Liver (tissue), 9 donors: ENCODE measurements around the gene NEMF. TPM values are rescaled to one million over a fixed set of nuclear protein-coding genes. Genes with fewer than 3 reads are reported as not detected.
A peak's percentile ranks its signal among the peaks of the same experiment; 100 is the strongest.

Source experiments
- DNase-seq: peaks from one replicate; pipeline ENCODE4 v3.0.0-alpha.2; 2017; ENCODE audit warnings: low spot score
- H3K27ac ChIP-seq, 2 donors: one replicate each; pipeline ENCODE4 v1.7.0; 2013; ENCODE audit warnings: inconsistent platforms in 2 of 2, low read length in 2 of 2, control low read depth in 1 of 2, low read depth in 1 of 2, mild to moderate bottlenecking in 1 of 2
- H3K27me3 ChIP-seq, 4 donors: one replicate each; pipeline versions ENCODE4 v1.6.1 to v1.7.0; 2013; ENCODE audit warnings: low read length in 3 of 4, inconsistent platforms in 1 of 4, mild to moderate bottlenecking in 1 of 4, moderate library complexity in 1 of 4; ENCODE audit not compliant: control insufficient read depth in 4 of 4, insufficient read depth in 4 of 4
- H3K36me3 ChIP-seq, 4 donors: one replicate each; pipeline versions ENCODE4 v1.6.1 to v1.7.0; 2013; ENCODE audit warnings: low read length in 3 of 4, mild to moderate bottlenecking in 3 of 4, low read depth in 1 of 4, moderate library complexity in 1 of 4; ENCODE audit not compliant: control insufficient read depth in 4 of 4, insufficient read depth in 3 of 4
- H3K4me1 ChIP-seq, 4 donors: one replicate each; pipeline versions ENCODE4 v1.6.1 to v1.7.0; 2013; ENCODE audit warnings: low read length in 3 of 4, mild to moderate bottlenecking in 3 of 4, moderate library complexity in 1 of 4; ENCODE audit not compliant: control insufficient read depth in 4 of 4, insufficient read depth in 4 of 4
- H3K4me3 ChIP-seq, 3 donors: one replicate each; pipeline versions ENCODE4 v1.6.1 to v1.7.0; 2013; ENCODE audit warnings: low read length in 3 of 3, control low read depth in 1 of 3, low read depth in 1 of 3, mild to moderate bottlenecking in 1 of 3
- H3K9ac ChIP-seq, 2 donors: one replicate each; pipeline ENCODE4 v1.7.0; 2013; ENCODE audit warnings: low read length in 2 of 2, mild to moderate bottlenecking in 2 of 2, moderate library complexity in 2 of 2, control low read depth in 1 of 2, low read depth in 1 of 2
- H3K9me3 ChIP-seq, 4 donors: one replicate each; pipeline versions ENCODE4 v1.6.1 to v1.7.0; 2013; ENCODE audit warnings: low read length in 3 of 4; ENCODE audit not compliant: control insufficient read depth in 4 of 4
- ATF3 ChIP-seq: IDR thresholded peaks from 2 replicates; pipeline ENCODE4 v1.6.1; 2016; ENCODE audit warnings: antibody characterized with exemption
- CTCF ChIP-seq: fragments of 150-350 bp; IDR thresholded peaks from 2 replicates; pipeline ENCODE4 v1.5.1; 2017; ENCODE audit warnings: improper control_type of control experiment, low read depth, low read length; ENCODE audit not compliant: missing input control
- EGR1 ChIP-seq, 2 donors: IDR thresholded peaks; 2 replicates each; pipeline ENCODE4 v1.6.1; 2016 to 2018; ENCODE audit warnings: antibody characterized with exemption in 2 of 2, low read depth in 2 of 2
- FOXA1 ChIP-seq: IDR thresholded peaks from 2 replicates; pipeline ENCODE4 v1.6.1; 2016; ENCODE audit warnings: antibody characterized with exemption
- FOXA2 ChIP-seq: IDR thresholded peaks from 2 replicates; pipeline ENCODE4 v1.6.1; 2016; ENCODE audit warnings: antibody characterized with exemption
- GABPA ChIP-seq, 2 donors: IDR thresholded peaks in 1 of 2; conservative IDR thresholded peaks in 1 of 2; 2 replicates each; pipeline ENCODE4 v1.6.1; 2016; ENCODE audit warnings: antibody characterized with exemption in 2 of 2, mild to moderate bottlenecking in 1 of 2, moderate library complexity in 1 of 2
- HNF4A ChIP-seq, 2 donors: conservative IDR thresholded peaks; 2 replicates each; pipeline ENCODE4 v1.6.1; 2016; ENCODE audit warnings: antibody characterized with exemption in 2 of 2, mild to moderate bottlenecking in 2 of 2
- HNF4G ChIP-seq: IDR thresholded peaks from 2 replicates; pipeline ENCODE4 v1.6.1; 2016; ENCODE audit warnings: antibody characterized with exemption
- JUND ChIP-seq, 2 donors: IDR thresholded peaks; 2 replicates each; pipeline ENCODE4 v1.6.1; 2016; ENCODE audit warnings: antibody characterized with exemption in 2 of 2
- MAX ChIP-seq: IDR thresholded peaks from 2 replicates; pipeline ENCODE4 v1.6.1; 2016; ENCODE audit warnings: antibody characterized with exemption
- NR2F2 ChIP-seq: IDR thresholded peaks from 2 replicates; pipeline ENCODE4 v1.6.1; 2016; ENCODE audit warnings: antibody characterized with exemption
- RAD21 ChIP-seq, 2 donors: IDR thresholded peaks; 2 replicates each; pipeline ENCODE4 v1.6.1; 2016; ENCODE audit warnings: antibody characterized with exemption in 2 of 2, mild to moderate bottlenecking in 2 of 2
- REST ChIP-seq: IDR thresholded peaks from 2 replicates; pipeline ENCODE4 v1.6.1; 2016; ENCODE audit warnings: antibody characterized with exemption, mild to moderate bottlenecking
- RXRA ChIP-seq, 2 donors: IDR thresholded peaks; 2 replicates each; pipeline ENCODE4 v1.6.1; 2017 to 2018; ENCODE audit warnings: antibody characterized with exemption in 2 of 2, mild to moderate bottlenecking in 1 of 2
- SP1 ChIP-seq: IDR thresholded peaks from 2 replicates; pipeline ENCODE4 v1.6.1; 2018; ENCODE audit warnings: antibody characterized with exemption, mild to moderate bottlenecking
- TAF1 ChIP-seq: conservative IDR thresholded peaks from 2 replicates; pipeline ENCODE4 v1.6.1; 2016; ENCODE audit warnings: antibody characterized with exemption, mild to moderate bottlenecking
- YY1 ChIP-seq: IDR thresholded peaks from 2 replicates; pipeline ENCODE4 v1.6.1; 2016; ENCODE audit warnings: antibody characterized with exemption, mild to moderate bottlenecking
- ZBTB33 ChIP-seq: IDR thresholded peaks from 2 replicates; pipeline ENCODE4 v1.6.1; 2016; ENCODE audit warnings: antibody characterized with exemption
- WGBS: extraction: QIAGEN DNeasy Blood & Tissue Kit; methylation state at CpG from one replicate; pipeline ENCODE4 v1.1.7; 2013; 5-methylcytosine and 5-hydroxymethylcytosine counted together
- polyA plus RNA-seq, 2 donors: library from polyadenylated mRNA; stranded (reverse) in 1 of 2; unstranded in 1 of 2; fragments of 200-250 nt in 1 of 2; fragments of >200 nt in 1 of 2; fragmentation: Nextera tagmentation in 1 of 2; extraction: Ambion mirVana in 1 of 2; gene quantifications; one replicate each; pipeline versions ENCODE4 v1.2.1 to v1.2.3, GENCODE V29; 2013 to 2015
- total RNA-seq, 2 donors: library from RNA; depleted of rRNA; stranded (reverse); fragments of >200 nt; gene quantifications; one replicate each; pipeline ENCODE4 v1.2.3, GENCODE V29; 2014
- donor health status: healthy.
- donor health status: healthy.
- donor health status: healthy.
- donor health status: healthy.
- donor health status: healthy.

The NEMF gene
- total and polyA plus RNA-seq, 4 donors: 7.9 to 37.2 (median 31.1) TPM

- Histone ChIP-seq H3K27ac (peak overlapping the region; percentile 64 to 78), H3K4me3 (peak overlapping the region in 2 of 3 donors; percentile 59 to 62), H3K9ac (peak overlapping the region; percentile 8 to 83), H3K9me3 (no peaks in the 10 kb centered on the region), H3K27me3 (no peaks in the 10 kb centered on the region), H3K36me3 (no peaks in the 10 kb centered on the region), H3K4me1 (peaks cover 0 to 21% (median 5%) of the 10 kb centered on the region in 4 donors)
- no peak for DNase-seq
- TF ChIP-seq REST (no peak), ZBTB33 (no peak), CTCF (no peak), MAX (no peak), HNF4A (conservative IDR thresholded peaks at IDR 0.05) (no peak), GABPA (IDR thresholded peaks at IDR 0.05 in 1 of 2, conservative IDR thresholded peaks at IDR 0.05 in 1 of 2) (no peak), HNF4G (no peak), EGR1 (IDR thresholded peaks at IDR 0.05; ENCODE audit: low read depth in 2 of 2) (no peak), RXRA (IDR thresholded peaks at IDR 0.05) (no peak), ATF3 (no peak), FOXA2 (no peak), RAD21 (IDR thresholded peaks at IDR 0.05) (no peak), SP1 (no peak), NR2F2 (no peak), JUND (IDR thresholded peaks at IDR 0.05) (no peak), YY1 (no peak), FOXA1 (no peak), TAF1 (no peak)
- 64% methylated on average over 5 of the region's 5 CpGs for WGBS
These were observed 16.1 kb upstream of the NEMF start for GRCh38 chr14:49868720-49869114.
